Suprapubic skin (tissue), 4 donors: ENCODE data around the gene PLXNA2. TPM values are rescaled to one million over a fixed set of nuclear protein-coding genes. Genes with fewer than 3 reads are reported as not detected.

Source experiments
- DNase-seq, 2 donors: peaks; one replicate each; pipeline ENCODE4 v3.0.0-alpha.2; 2019; ENCODE audit warnings: low spot score in 2 of 2
- H3K27ac ChIP-seq: fragments of 200-600 bp; sonication (generic); one replicate; pipeline ENCODE4 v1.5.1; 2019
- H3K27me3 ChIP-seq: fragments of 200-600 bp; sonication (generic); one replicate; pipeline ENCODE4 v1.5.1; 2019
- H3K36me3 ChIP-seq: fragments of 200-600 bp; sonication (generic); one replicate; pipeline ENCODE4 v1.5.1; 2019
- H3K4me1 ChIP-seq: fragments of 200-600 bp; sonication (generic); one replicate; pipeline ENCODE4 v1.5.1; 2019
- H3K4me3 ChIP-seq: fragments of 200-600 bp; sonication (generic); one replicate; pipeline ENCODE4 v1.5.1; 2019; ENCODE audit warnings: mild to moderate bottlenecking
- H3K9me3 ChIP-seq: fragments of 200-600 bp; sonication (generic); one replicate; pipeline ENCODE4 v1.5.1; 2019
- EP300 ChIP-seq: sonication (generic); formaldehyde crosslinking; IDR thresholded peaks from one replicate; pipeline ENCODE4 v1.6.1; 2017; ENCODE audit warnings: antibody characterized with exemption
- POLR2A ChIP-seq, 2 donors: fragments of 450-650 bp; IDR thresholded peaks; one replicate each; pipeline ENCODE4 v1.6.1; 2017; ENCODE audit warnings: antibody characterized with exemption in 2 of 2, mild to moderate bottlenecking in 2 of 2, moderate library complexity in 2 of 2
- POLR2AphosphoS5 ChIP-seq, 3 donors: sonication (generic); formaldehyde crosslinking; IDR thresholded peaks; one replicate each; pipeline ENCODE4 v1.6.1; 2017; ENCODE audit warnings: antibody characterized with exemption in 3 of 3
- WGBS: methylation state at CpG from one replicate; pipeline ENCODE4 v1.1.5; 2018; 5-methylcytosine and 5-hydroxymethylcytosine counted together
- total RNA-seq, 4 donors: library from RNA; depleted of rRNA; stranded (reverse); fragments of >200 nt; gene quantifications; one replicate each; pipeline ENCODE4 v1.1.0, GENCODE V29; 2016
- TF ChIP-seq, protein P1 (sequence below), 2 donors: fragments of 200-600 bp in 1 of 2; fragments of 450-650 bp in 1 of 2; sonication (generic) in 1 of 2; IDR thresholded peaks; one replicate each; pipeline ENCODE4 v1.5.1; 2016 to 2019; ENCODE audit warnings: antibody characterized with exemption in 2 of 2, mild to moderate bottlenecking in 1 of 2, moderate library complexity in 1 of 2

PLXNA2 gene
- total RNA-seq, 4 donors from 2014 or later, result 35.3 to 53.9 (median 45.7) TPM

GRCh38 chr1:207990876-207991582, 253.2 kb downstream of the PLXNA2 start:
- no peak overlapping the region for H3K4me3 ChIP-seq
- no peak for TF ChIP-seq EP300
- TF ChIP-seq POLR2AphosphoS5 (IDR thresholded peaks at IDR 0.05), result no peak
- TF ChIP-seq, protein P1, sequence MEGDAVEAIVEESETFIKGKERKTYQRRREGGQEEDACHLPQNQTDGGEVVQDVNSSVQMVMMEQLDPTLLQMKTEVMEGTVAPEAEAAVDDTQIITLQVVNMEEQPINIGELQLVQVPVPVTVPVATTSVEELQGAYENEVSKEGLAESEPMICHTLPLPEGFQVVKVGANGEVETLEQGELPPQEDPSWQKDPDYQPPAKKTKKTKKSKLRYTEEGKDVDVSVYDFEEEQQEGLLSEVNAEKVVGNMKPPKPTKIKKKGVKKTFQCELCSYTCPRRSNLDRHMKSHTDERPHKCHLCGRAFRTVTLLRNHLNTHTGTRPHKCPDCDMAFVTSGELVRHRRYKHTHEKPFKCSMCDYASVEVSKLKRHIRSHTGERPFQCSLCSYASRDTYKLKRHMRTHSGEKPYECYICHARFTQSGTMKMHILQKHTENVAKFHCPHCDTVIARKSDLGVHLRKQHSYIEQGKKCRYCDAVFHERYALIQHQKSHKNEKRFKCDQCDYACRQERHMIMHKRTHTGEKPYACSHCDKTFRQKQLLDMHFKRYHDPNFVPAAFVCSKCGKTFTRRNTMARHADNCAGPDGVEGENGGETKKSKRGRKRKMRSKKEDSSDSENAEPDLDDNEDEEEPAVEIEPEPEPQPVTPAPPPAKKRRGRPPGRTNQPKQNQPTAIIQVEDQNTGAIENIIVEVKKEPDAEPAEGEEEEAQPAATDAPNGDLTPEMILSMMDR (IDR thresholded peaks at IDR 0.05), result no peak
- TF ChIP-seq POLR2A (IDR thresholded peaks at IDR 0.05), result no peak
- H3K36me3 ChIP-seq, result no peaks in the 10 kb centered on the region
- no peak for DNase-seq
- H3K9me3 ChIP-seq, result no peaks in the 10 kb centered on the region
- no peaks in the 10 kb centered on the region for H3K4me1 ChIP-seq
- WGBS, result 80% methylated on average over 16 of the region's 16 CpGs
- no peak overlapping the region for H3K27ac ChIP-seq
- no peaks in the 10 kb centered on the region for H3K27me3 ChIP-seq

- DNase-seq, result no peak
- Histone ChIP-seq H3K27ac (no peak overlapping the region), H3K4me3 (no peak overlapping the region), H3K9me3 (no peaks in the 10 kb centered on the region), H3K27me3 (no peaks in the 10 kb centered on the region), H3K36me3 (no peaks in the 10 kb centered on the region), H3K4me1 (no peaks in the 10 kb centered on the region)
- 92% methylated on average over 5 of the region's 5 CpGs for WGBS
- TF ChIP-seq POLR2A (IDR thresholded peaks at IDR 0.05) (no peak), EP300 (no peak), POLR2AphosphoS5 (IDR thresholded peaks at IDR 0.05) (no peak)
- TF ChIP-seq, protein P1 (IDR thresholded peaks at IDR 0.05), result no peak
Observed at GRCh38 chr1:207990455-207990854, 253.7 kb downstream of the PLXNA2 start.

GRCh38 chr1:207988326-207989165, 255.6 kb downstream of the PLXNA2 start:
- no peak for TF ChIP-seq EP300
- TF ChIP-seq, protein P1 (IDR thresholded peaks at IDR 0.05), result no peak
- no peak for TF ChIP-seq POLR2A (IDR thresholded peaks at IDR 0.05)
- no peak for TF ChIP-seq POLR2AphosphoS5 (IDR thresholded peaks at IDR 0.05)
- H3K4me1 ChIP-seq, result no peaks in the 10 kb centered on the region
- no peak overlapping the region for H3K4me3 ChIP-seq
- 95% methylated on average over 10 of the region's 10 CpGs for WGBS
- no peak overlapping the region for H3K27ac ChIP-seq
- no peaks in the 10 kb centered on the region for H3K27me3 ChIP-seq
- DNase-seq, result no peak
- no peaks in the 10 kb centered on the region for H3K36me3 ChIP-seq
- no peaks in the 10 kb centered on the region for H3K9me3 ChIP-seq

- TF ChIP-seq, protein P1 (IDR thresholded peaks at IDR 0.05), result no peak
- no peak for TF ChIP-seq POLR2A (IDR thresholded peaks at IDR 0.05)
- no peak for TF ChIP-seq POLR2AphosphoS5 (IDR thresholded peaks at IDR 0.05)
- TF ChIP-seq EP300, result no peak
- Histone ChIP-seq H3K27ac (no peak overlapping the region), H3K9me3 (no peaks in the 10 kb centered on the region), H3K27me3 (no peaks in the 10 kb centered on the region), H3K36me3 (no peaks in the 10 kb centered on the region), H3K4me3 (no peak overlapping the region), H3K4me1 (no peaks in the 10 kb centered on the region)
- WGBS, result 79% methylated on average over 5 of the region's 5 CpGs
- no peak for DNase-seq
Observed at GRCh38 chr1:207987164-207987563, 257.0 kb downstream of the PLXNA2 start.

DNA sequence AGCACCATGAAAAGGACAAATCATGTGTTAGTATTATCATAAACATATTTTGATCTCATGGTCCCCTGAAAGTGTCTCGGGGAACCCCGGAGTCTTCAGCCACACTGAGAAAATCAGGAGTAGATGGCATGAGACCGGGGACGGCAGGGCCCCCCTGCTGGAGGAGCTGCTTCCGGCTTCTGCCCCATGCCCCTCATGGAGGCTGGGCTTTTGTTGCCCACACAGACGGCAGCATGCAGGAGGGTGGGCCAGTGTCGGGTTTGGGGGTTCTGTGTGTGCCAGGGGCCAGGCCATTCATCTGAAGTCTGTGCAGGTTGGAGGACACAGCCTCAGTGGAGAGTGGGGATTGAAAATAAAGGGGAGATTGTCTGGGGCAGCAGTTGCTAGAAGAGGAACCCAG, 258.2 kb downstream of the PLXNA2 start:
- no peak for DNase-seq
- Histone ChIP-seq H3K27me3 (no peaks in the 10 kb centered on the region), H3K4me1 (no peaks in the 10 kb centered on the region), H3K9me3 (no peaks in the 10 kb centered on the region), H3K4me3 (no peak overlapping the region), H3K36me3 (no peaks in the 10 kb centered on the region), H3K27ac (no peak overlapping the region)
- no peak for TF ChIP-seq POLR2A (IDR thresholded peaks at IDR 0.05)
- TF ChIP-seq POLR2AphosphoS5 (IDR thresholded peaks at IDR 0.05), result no peak
- TF ChIP-seq, protein P1 (IDR thresholded peaks at IDR 0.05), result no peak
- no peak for TF ChIP-seq EP300
- 96% methylated on average over 7 of the region's 7 CpGs for WGBS
